C4-2B (cell line): Measurements from ENCODE around the gene EYA4.

Experiments used
- ZFX ChIP-seq: fragments of 450-650 bp; IDR thresholded peaks from 2 replicates; pipeline ENCODE4 v1.6.1; 2017
- TF ChIP-seq, protein P1 (sequence below): fragments of 450-650 bp; conservative IDR thresholded peaks from 2 replicates; pipeline ENCODE4 v1.5.1; 2017; ENCODE audit warnings: mild to moderate bottlenecking

DNA sequence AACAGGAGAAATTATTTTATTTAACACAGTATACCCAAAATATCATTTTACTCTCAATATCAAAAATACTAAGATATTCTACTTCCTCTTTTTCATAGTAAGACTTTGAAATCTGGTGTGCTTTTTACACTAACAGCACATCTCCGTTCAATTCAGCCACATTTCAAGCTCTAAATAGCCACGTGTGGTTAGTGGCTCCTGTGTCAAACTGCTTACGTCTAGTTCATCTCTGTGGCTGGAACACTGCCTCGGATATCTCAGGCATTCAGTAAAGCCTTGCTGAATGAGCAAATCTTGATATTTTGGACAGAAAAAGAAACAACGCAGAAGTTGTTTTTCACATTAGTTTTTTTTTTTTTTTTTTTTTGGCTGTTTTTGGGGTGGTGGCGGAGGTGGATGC lies 136.1 kb downstream of the EYA4 start:
- TF ChIP-seq, protein P1, sequence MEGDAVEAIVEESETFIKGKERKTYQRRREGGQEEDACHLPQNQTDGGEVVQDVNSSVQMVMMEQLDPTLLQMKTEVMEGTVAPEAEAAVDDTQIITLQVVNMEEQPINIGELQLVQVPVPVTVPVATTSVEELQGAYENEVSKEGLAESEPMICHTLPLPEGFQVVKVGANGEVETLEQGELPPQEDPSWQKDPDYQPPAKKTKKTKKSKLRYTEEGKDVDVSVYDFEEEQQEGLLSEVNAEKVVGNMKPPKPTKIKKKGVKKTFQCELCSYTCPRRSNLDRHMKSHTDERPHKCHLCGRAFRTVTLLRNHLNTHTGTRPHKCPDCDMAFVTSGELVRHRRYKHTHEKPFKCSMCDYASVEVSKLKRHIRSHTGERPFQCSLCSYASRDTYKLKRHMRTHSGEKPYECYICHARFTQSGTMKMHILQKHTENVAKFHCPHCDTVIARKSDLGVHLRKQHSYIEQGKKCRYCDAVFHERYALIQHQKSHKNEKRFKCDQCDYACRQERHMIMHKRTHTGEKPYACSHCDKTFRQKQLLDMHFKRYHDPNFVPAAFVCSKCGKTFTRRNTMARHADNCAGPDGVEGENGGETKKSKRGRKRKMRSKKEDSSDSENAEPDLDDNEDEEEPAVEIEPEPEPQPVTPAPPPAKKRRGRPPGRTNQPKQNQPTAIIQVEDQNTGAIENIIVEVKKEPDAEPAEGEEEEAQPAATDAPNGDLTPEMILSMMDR, result no peak
- no peak for TF ChIP-seq ZFX
